ENCODE data around the gene IL17D.

The IL17D gene

GRCh38 chr13:20714563-20715329 lies 11.2 kb downstream of the IL17D start:
- H3K36me3 ChIP-seq (ENCODE audit: low read length) = no peaks in the 10 kb centered on the region
- no peaks in the 10 kb centered on the region for H3K79me2 ChIP-seq (ENCODE audit: insufficient read depth, low read length)
- no peak overlapping the region for H3K4me2 ChIP-seq (ENCODE audit: low read depth, low read length, poor library complexity, severe bottlenecking)
- TF ChIP-seq CTCF (IDR thresholded peaks at IDR 0.05; ENCODE audit: insufficient read depth, low read length, poor library complexity, severe bottlenecking) (no peak), EZH2phosphoT487 (conservative IDR thresholded peaks at IDR 0.05; ENCODE audit: low read length) (no peak)
- no peak overlapping the region for H3K4me3 ChIP-seq (ENCODE audit: insufficient read depth, low read length, poor library complexity, severe bottlenecking)
- H4K20me1 ChIP-seq (ENCODE audit: low read depth, low read length) = no peaks in the 10 kb centered on the region
- no peak overlapping the region for H3K9ac ChIP-seq (ENCODE audit: low read length)
- H2AFZ ChIP-seq (ENCODE audit: low read depth, low read length, severe bottlenecking) = no peak overlapping the region
- no peaks in the 10 kb centered on the region for H3K9me3 ChIP-seq (ENCODE audit: insufficient read depth, low read length)
- H3K27ac ChIP-seq (ENCODE audit: low read depth, low read length) = no peak overlapping the region
- no peaks in the 10 kb centered on the region for H3K27me3 ChIP-seq (ENCODE audit: low read length)
- H3K9me2 ChIP-seq (replicated peaks; ENCODE audit: insufficient read depth, low read length) = no peaks in the 10 kb centered on the region
- no peaks in the 10 kb centered on the region for H3F3A ChIP-seq (ENCODE audit: insufficient read depth)

- Histone ChIP-seq H3K27ac (ENCODE audit: low read depth, low read length) (no peak overlapping the region), H3K9ac (ENCODE audit: low read length) (no peak overlapping the region), H3K79me2 (ENCODE audit: insufficient read depth, low read length) (no peaks in the 10 kb centered on the region), H3K36me3 (ENCODE audit: low read length) (no peaks in the 10 kb centered on the region), H3K4me2 (ENCODE audit: low read depth, low read length, poor library complexity, severe bottlenecking) (no peak overlapping the region), H4K20me1 (ENCODE audit: low read depth, low read length) (no peaks in the 10 kb centered on the region), H3F3A (ENCODE audit: insufficient read depth) (no peaks in the 10 kb centered on the region), H3K9me3 (ENCODE audit: insufficient read depth, low read length) (no peaks in the 10 kb centered on the region), H2AFZ (ENCODE audit: low read depth, low read length, severe bottlenecking) (no peak overlapping the region), H3K4me3 (ENCODE audit: insufficient read depth, low read length, poor library complexity, severe bottlenecking) (no peak overlapping the region), H3K27me3 (ENCODE audit: low read length) (no peaks in the 10 kb centered on the region), H3K9me2 (replicated peaks; ENCODE audit: insufficient read depth, low read length) (no peaks in the 10 kb centered on the region)
- no peak for TF ChIP-seq CTCF (IDR thresholded peaks at IDR 0.05; ENCODE audit: insufficient read depth, low read length, poor library complexity, severe bottlenecking)
- TF ChIP-seq EZH2phosphoT487 (conservative IDR thresholded peaks at IDR 0.05; ENCODE audit: low read length) = no peak
Observed at GRCh38 chr13:20715330-20715712, 11.8 kb downstream of the IL17D start.

GRCh38 chr13:20716951-20717350 lies 13.5 kb downstream of the IL17D start:
- Histone ChIP-seq H3K9ac (ENCODE audit: low read length) (no peak overlapping the region), H3K4me2 (ENCODE audit: low read depth, low read length, poor library complexity, severe bottlenecking) (no peak overlapping the region)
- TF ChIP-seq CTCF (IDR thresholded peaks at IDR 0.05; ENCODE audit: insufficient read depth, low read length, poor library complexity, severe bottlenecking) (no peak), EZH2phosphoT487 (conservative IDR thresholded peaks at IDR 0.05; ENCODE audit: low read length) (no peak)

More at GRCh38 chr13:20716951-20717350, 13.5 kb downstream of the IL17D start:
- Histone ChIP-seq H3F3A (ENCODE audit: insufficient read depth) (no peaks in the 10 kb centered on the region), H4K20me1 (ENCODE audit: low read depth, low read length) (no peaks in the 10 kb centered on the region), H3K9me2 (replicated peaks; ENCODE audit: insufficient read depth, low read length) (no peaks in the 10 kb centered on the region), H3K79me2 (ENCODE audit: insufficient read depth, low read length) (no peaks in the 10 kb centered on the region), H3K27ac (ENCODE audit: low read depth, low read length) (no peak overlapping the region), H2AFZ (ENCODE audit: low read depth, low read length, severe bottlenecking) (no peak overlapping the region), H3K4me3 (ENCODE audit: insufficient read depth, low read length, poor library complexity, severe bottlenecking) (no peak overlapping the region), H3K36me3 (ENCODE audit: low read length) (no peaks in the 10 kb centered on the region), H3K27me3 (ENCODE audit: low read length) (no peaks in the 10 kb centered on the region), H3K9me3 (ENCODE audit: insufficient read depth, low read length) (no peaks in the 10 kb centered on the region)

Measured in SU-DHL-6 (cell line).